ENCODE results near the gene ADARB1.

DNA sequence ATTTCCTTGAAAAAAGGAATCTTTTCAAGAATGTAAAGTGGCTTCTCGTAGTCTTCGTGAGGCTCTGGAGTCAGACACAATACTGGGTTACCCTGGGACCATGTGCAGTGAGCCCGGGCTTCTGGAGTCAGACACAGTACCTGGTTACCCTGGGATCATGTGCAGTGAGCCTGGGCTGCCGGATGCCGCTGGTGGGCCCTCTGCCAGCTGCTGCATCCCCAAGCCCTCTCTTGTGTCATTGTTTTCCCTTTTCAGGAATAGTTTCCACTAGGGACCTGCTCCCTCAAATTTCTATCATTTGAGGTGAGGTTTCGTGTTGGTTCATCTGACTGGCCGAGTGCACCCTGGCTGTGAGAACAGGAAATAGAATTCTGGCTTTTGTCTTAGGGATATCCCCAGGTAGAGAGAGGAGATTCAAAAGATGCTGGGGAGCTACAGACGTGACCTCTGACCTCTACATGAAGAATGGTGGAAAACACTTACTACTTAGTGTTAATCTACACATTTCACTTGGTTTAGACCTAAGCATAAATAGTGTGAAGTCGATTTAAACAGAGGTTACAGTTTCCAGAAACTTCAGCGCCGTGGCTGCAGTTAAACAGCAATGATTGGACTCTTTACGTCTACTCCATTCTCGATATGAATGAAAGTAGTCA lies 10.6 kb downstream of the ADARB1 start:
- TF ChIP-seq CTCF (IDR thresholded peaks at IDR 0.05) (no peak), EZH2 (IDR thresholded peaks at IDR 0.05; ENCODE audit: borderline replicate concordance, insufficient read depth, low read depth, low read length, poor library complexity, severe bottlenecking) (no peak)

All from B cell (primary cell).